HG03432 (cell line): ENCODE data around the gene CNN3.

ENCODE experiments used
- ATAC-seq: cut with Tn5 transposase; IDR thresholded peaks from one replicate; pipeline ENCODE4 v1.9.1; 2021; ENCODE audit warnings: mild to moderate bottlenecking, moderate library complexity; ENCODE audit not compliant: unreplicated experiment

CNN3 gene

DNA sequence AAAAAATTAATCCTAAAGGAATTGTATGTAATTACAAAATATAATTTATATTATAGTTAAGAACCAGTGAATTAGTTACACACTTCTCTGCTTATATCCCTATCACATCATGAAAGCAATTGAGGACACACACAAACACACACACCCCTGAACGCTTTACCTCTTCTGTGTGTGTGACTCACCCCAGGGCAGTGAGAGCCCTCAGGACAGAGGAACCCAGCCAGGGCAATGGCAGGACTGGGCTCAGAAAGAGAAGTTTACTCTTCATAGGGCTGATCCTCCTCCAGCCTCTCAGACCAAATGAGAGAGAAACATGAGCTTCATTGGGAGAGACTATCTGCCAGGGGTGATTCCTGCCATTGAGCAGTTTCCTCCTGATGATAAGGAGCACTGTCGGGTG lies 68.6 kb downstream of the CNN3 start:
- no peak for ATAC-seq

DNA sequence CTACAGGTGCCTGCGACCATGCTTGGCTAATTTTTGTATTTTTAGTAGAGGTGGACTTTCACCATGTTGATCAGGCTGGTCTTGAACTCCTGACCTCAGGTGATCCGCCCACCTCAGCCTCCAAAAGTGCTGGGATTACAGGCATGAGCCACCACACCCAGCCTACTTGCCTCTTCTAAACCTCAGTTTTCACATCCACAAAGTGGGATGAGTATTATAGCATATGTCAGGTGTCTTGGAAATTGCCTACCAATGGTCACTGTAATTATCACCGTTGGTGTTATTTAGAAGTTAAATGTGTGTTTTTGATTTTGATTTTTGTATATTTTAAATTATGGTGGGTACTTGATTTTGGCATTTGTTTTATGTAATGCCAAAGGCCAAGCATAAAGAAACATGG lies 70.0 kb downstream of the CNN3 start:
- ATAC-seq: no peak

- no peak for ATAC-seq
Measured at GRCh38 chr1:94856004-94856403, 70.9 kb downstream of the CNN3 start.

DNA sequence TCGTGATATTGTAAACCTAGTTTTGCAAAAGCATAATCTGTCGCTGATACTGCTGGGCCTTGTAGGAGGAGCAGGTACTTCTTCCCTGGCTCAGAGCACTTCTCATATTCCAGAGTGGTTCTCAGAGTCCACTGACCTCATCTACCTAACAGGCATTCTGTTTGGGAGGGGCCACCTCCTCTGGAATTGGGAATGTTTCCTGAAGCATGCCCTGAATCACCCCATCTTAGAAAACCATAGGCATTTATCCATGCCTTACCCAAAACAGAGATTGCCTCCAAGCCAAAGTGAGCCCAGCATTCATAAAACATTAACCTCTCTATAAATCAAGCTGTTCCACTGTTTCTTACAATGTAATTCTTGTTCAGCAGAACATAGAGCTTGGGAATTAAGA lies 71.6 kb downstream of the CNN3 start:
- no peak for ATAC-seq

DNA sequence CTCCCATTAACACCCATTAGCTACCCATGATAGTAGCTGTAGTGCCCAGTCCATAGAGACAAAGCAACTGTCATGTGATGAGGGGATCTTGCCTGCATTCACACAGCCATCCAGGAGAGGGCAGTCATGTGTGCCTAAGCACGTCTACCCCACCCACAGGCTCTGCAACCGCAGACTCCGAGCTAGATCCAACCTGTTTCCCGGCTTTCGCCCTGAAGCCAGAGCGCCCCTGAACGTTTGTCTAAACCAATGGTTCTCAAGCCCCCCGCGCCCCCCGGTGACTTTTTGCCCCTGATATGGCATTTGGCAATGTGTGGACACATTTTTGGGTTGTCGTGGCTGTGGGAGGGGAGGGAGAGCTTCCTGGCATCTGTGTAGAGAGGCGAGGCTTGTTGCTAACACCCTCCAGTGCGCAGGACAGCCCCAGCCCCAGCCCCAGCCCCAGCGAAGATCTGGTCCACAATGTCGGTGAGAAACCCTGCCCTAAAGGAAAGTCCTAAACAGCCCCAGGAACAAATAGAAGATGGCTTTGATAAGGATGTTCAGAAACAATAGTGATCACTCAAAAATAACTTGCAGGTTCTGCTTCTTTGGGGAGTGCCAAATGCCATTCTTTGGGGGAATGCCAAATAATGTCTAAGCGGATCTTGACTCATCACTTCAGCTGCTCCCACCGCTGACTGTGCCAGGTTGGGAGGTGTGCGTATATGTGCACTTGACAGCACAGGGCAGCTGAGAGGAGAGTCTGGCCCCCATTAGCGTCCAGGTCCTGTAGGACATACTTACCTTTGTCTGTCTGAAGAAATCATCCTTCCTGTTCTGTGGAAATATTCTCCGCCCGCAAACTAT lies 72.2 kb downstream of the CNN3 start:
- peak; percentile 98 for ATAC-seq

- ATAC-seq: no peak
Measured at GRCh38 chr1:94852788-94853187, 74.1 kb downstream of the CNN3 start.

DNA sequence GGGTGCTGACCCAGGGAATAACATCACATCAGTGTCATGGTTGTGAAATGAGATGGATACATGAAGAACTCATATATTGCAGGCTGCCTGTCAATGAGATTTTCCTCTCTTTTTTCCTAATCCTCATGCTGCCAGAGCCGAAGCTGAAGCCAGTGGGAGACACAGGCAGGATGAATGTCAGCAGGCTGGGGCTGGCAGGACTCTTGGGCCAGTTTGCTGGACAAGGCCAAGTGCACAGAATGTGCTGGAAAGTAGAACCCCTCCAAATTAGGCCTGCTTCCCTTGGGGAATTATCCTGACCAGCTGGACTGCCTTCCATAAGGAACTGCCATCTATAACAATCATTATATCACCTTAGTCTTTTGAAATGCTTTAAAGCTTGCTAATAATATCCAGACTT lies 75.3 kb downstream of the CNN3 start:
- ATAC-seq: no peak
